HG03103 (cell line): ENCODE results near the gene RNF215.

Experiments
- ATAC-seq: cut with Tn5 transposase; IDR thresholded peaks from one replicate; pipeline ENCODE4 v1.9.1; 2021; ENCODE audit warnings: low read depth; ENCODE audit not compliant: unreplicated experiment

RNF215 gene

DNA sequence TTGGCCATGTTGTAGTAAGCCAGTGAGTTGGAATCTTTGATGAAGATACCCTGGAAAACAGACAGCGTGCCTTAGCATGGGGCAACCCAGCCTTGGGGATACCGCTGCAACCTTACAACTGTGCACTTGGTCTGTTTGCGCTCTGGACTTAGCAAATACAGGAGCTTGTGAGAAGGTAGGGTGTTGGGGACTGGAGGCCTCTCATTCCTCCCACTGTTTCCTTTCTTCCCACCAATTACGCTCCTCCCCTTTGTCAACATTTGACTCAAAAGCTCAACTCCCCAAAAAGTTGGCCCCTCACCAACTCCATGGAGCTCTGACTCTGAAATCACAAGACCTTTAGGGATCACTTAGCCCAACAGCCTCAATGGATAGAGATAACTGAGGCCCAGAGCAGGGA, 52.6 kb downstream of the RNF215 start:
- ATAC-seq, result no peak

DNA sequence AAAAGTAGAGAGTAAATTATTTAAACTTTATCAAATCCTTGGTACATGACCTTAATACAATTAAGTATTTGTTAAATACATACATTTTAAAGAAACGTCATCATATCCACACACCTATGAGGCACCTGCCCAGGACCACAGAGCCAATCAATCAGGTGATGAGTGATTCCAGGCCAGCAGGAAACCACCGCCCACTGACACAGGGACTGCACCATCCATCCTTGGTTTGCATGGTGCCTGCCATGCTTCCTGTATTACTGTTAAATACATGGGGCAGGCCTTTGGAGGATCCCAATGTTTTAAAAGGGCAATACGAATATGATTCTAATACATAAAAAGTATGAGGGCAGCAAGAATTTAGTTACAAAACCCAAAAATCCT, 53.5 kb downstream of the RNF215 start:
- ATAC-seq, result no peak

DNA sequence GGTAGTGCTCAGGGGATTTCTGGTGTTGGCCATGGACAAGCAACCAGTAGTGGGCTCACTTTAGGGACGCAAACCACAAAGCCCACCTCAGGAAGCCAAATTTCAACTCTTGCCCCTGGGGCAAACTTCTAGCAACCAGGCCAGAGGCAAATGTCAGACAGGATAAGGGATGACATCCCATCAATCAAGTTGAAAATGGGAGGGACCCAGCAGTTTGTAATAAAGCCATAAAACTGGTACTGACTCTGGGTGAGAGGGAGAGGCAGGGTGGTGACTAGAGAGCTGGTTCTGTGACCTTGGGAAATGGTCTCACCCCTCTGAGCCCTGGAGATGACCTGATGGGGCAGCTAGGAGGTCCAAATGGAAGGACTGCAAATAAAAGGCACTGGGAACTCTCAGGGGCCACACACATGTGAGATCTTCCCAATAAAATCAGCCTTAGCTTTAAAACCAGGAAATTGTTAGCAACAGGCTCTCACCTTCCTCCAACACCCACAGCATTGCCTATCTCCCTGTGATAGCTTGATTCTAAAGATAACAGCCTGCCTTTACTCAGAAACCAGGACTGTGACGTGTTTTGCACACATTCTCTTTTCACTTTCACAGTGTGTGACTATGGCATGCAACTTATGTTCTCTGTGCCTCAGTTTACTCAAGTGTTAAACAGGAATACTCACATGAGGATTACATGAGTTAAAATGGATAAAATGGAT, 54.1 kb downstream of the RNF215 start:
- no peak for ATAC-seq

DNA sequence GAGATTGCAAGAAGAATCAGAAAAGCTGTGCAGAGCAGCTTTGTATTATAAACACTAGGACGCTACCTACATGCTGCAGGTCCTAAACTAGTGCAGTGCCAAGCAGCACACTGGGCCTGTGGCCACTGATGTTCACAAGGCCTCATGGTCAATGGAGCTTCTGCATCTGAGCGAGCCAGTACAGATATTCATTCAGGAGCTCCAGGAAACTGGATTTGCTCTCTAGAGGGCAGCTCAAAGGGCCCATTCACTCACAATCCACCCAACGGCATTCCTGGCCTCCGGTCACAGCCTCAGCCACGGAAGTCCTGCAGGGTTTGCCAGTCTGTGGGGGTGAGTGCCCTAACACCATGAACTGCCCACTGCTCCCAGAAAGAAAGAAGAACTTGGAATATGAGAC, 54.7 kb downstream of the RNF215 start:
- no peak for ATAC-seq
